ENCODE data around the gene LMO7. TPM values are rescaled to one million over a fixed set of nuclear protein-coding genes. Genes with fewer than 3 reads are reported as not detected.

LMO7 gene
- total and polyA plus RNA-seq, 8 donors, result 123 to 669 (median 202) TPM

DNA sequence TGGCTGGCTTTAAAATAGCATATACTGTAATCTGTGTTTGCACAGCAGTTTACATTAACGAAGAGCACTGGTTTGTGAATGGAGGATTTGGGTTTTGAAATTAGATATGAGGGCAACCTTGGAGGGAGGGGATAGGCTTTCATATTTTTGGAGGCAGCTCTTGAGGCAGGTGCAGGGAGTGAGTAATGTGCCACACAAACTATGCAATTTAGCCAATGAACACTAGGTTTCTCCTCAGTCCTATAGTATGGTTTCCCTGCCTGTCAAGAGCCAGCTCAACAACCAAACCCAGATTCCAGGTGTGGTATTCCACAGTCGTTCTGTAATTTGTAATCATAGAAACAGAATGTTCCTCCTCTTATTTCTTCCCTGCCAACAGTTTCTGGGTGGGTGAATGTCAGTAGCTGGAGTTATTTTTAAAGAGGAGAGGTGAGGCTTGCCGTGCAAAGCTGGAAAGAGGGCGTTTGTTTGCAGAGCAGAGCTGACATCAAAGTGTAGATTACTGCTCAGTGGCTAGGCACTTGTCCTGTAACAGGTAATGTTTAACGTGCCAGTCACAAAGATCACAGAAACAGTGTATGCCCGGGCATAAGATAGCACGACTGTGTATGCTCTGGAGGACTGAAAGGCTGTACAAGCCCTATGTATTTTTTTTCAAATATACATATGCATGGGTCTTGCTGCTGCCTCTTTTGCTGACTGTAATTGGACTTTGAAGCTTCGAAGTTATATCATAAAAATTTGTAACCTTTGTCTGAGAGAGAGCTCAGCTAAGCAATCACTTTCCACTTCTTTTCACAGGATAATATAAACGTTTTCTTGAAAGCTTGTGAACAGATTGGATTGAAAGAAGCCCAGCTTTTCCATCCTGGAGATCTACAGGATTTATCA is 124.2 kb downstream of the LMO7 start:
- Histone ChIP-seq H3K4me1 (peaks cover 0 to 11% of the 10 kb centered on the region in 2 donors), H3K27ac (peak overlapping the region; percentile 73 to 88), H3K4me3 (peak overlapping the region; percentile 25 to 28), H3K36me3 (no peaks in the 10 kb centered on the region), H3K27me3 (no peaks in the 10 kb centered on the region), H3K9me3 (no peaks in the 10 kb centered on the region)
- TF ChIP-seq, protein P1, sequence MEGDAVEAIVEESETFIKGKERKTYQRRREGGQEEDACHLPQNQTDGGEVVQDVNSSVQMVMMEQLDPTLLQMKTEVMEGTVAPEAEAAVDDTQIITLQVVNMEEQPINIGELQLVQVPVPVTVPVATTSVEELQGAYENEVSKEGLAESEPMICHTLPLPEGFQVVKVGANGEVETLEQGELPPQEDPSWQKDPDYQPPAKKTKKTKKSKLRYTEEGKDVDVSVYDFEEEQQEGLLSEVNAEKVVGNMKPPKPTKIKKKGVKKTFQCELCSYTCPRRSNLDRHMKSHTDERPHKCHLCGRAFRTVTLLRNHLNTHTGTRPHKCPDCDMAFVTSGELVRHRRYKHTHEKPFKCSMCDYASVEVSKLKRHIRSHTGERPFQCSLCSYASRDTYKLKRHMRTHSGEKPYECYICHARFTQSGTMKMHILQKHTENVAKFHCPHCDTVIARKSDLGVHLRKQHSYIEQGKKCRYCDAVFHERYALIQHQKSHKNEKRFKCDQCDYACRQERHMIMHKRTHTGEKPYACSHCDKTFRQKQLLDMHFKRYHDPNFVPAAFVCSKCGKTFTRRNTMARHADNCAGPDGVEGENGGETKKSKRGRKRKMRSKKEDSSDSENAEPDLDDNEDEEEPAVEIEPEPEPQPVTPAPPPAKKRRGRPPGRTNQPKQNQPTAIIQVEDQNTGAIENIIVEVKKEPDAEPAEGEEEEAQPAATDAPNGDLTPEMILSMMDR (IDR thresholded peaks at IDR 0.05), result no peak
- ATAC-seq, result peak; percentile 79
- DNase-seq, result peak in 3 of 4 donors; percentile 45 to 85 (median 70)
- intact Hi-C loops (cut with DNase I), result no loop called here

DNA sequence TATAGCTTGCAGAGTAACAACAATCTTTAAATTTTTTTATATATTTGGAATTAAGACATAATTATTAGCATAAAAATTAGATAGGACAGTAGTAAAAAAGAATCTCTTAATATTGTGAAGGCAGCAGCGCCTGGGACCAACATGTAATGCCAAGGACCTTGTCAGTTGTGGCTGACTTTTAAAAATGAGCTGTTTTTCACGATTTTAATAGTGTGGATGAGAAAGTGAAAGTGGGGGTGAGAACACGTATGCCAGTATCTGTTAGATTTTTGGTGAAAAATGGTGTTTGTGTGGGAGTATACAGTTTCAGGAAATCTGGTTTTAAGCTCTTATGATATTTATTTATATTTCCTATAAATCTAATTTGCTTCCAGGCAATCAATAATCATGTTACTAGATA is 125.2 kb downstream of the LMO7 start:
- ATAC-seq (no peak), DNase-seq (no peak)
- TF ChIP-seq, protein P1 (IDR thresholded peaks at IDR 0.05), result no peak
- Histone ChIP-seq H3K9me3 (no peaks in the 10 kb centered on the region), H3K4me3 (peak overlapping the region; percentile 25 to 28), H3K36me3 (no peaks in the 10 kb centered on the region), H3K4me1 (peaks cover 0 to 11% of the 10 kb centered on the region in 2 donors), H3K27me3 (no peaks in the 10 kb centered on the region), H3K27ac (peak overlapping the region; percentile 73 to 88)
- intact Hi-C loops (cut with DNase I), result no loop called here

DNA sequence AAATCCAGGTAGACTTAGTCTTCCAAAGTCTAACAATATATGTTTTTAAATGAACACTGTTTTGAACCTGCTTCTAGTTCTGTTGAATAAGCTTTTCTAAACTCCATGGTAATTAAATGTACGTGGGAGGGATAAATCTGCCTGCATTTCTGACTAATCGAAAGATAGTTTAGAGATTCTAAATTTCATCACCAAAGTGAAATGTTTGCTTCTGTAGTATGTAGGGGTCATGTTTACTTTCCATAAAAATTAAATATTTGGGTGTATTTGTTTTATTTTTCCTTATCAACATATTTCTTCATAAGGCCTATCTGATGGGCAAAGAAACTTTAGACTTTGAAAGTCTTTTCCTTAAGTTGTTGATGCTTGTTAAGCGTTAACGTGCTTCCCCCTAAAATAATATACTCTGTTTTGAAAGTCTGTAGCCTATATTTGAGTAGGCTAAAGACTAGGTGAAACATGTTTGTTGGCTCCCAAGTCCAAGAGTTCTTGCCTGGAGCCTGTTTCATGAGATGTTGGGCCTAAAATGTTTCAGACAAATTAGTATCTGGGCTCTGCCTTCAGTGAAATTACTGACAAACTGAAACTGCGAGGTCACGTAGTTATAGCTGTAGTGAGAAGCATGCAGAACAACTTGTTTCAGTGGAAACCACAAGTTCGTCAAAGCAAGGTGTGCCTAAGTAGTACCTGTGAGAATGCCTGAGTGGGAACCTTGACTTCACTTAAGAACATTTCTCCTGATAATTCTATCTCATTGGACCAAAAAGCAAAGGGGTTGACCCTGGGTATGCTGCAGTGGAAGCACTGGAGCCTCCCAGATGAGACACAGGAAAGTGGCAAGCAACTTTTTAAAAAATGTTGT is 126.2 kb downstream of the LMO7 start:
- intact Hi-C loops (cut with DNase I), result no loop called here
- peak; percentile 38 for ATAC-seq

DNA sequence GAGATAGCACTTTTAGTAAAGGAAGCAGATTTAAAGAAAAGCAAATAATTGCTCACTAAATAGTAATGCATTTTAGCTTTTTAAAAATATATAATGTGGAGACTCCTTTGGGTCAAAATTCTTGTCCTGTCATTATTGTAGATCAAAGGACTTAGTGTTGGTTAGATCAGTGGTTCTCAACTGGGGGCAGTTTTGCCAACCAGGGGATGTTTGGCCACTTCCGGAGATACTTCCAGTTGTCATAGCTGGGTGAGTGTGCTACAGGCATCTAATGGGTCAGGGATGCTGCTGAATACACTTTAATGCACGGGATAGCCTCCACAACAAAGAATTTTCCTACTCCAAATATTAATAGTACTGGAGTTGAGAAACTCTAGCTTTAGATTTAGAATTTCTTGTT is 126.8 kb downstream of the LMO7 start:
- no peak for ATAC-seq
- peak overlapping the region; percentile 25 to 28 for H3K4me3 ChIP-seq
- intact Hi-C loops (cut with DNase I), result no loop called here

More for the DNA sequence above, 126.2 kb downstream of the LMO7 start:
- Histone ChIP-seq H3K27me3 (no peaks in the 10 kb centered on the region), H3K27ac (peak overlapping the region; percentile 73 to 88), H3K4me1 (peaks cover 0 to 11% of the 10 kb centered on the region in 2 donors), H3K4me3 (peak overlapping the region; percentile 25 to 28), H3K36me3 (no peaks in the 10 kb centered on the region), H3K9me3 (no peaks in the 10 kb centered on the region)
- TF ChIP-seq, protein P1 (IDR thresholded peaks at IDR 0.05), result no peak
- peak in 2 of 4 donors; percentile 29 to 68 for DNase-seq

More for the DNA sequence above, 126.8 kb downstream of the LMO7 start:
- TF ChIP-seq, protein P1 (IDR thresholded peaks at IDR 0.05), result no peak
- H3K9me3 ChIP-seq, result no peaks in the 10 kb centered on the region
- no peaks in the 10 kb centered on the region for H3K36me3 ChIP-seq
- H3K27me3 ChIP-seq, result no peaks in the 10 kb centered on the region
- H3K27ac ChIP-seq, result peak overlapping the region; percentile 73 to 88
- H3K4me1 ChIP-seq, result peaks cover 0 to 11% of the 10 kb centered on the region in 2 donors
- DNase-seq, result no peak
